Anterior cingulate cortex (tissue), 58 donors: Measurements from ENCODE around the gene IMPACT.

Experiments
- DNase-seq, 58 donors: peaks; one replicate each; lab custom pipeline; 2025; lab: John Stamatoyannopoulos, UW

The IMPACT gene

DNA sequence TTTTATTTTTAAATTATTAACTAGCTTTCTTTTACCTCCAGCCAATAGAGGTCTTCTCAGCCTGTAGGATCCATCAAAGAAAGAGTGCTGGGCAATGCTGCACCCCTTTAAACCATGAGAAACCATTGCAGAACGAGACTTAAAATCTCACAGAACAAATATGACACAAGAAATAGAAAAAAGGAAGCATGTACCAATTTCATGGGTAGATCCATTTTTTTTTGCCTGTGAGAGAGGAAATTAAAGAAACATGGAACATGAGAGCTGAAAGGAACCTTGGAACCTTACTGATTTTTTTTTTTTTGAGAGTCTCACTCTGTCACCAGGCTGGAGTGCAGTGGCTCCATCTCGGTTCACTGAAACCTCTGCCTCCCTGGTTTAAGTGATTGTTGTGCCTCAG, 47.9 kb downstream of the IMPACT start:
- DNase-seq, result no peak

GRCh38 chr18:24475926-24476589, 49.6 kb downstream of the IMPACT start:
- no peak for DNase-seq

DNA sequence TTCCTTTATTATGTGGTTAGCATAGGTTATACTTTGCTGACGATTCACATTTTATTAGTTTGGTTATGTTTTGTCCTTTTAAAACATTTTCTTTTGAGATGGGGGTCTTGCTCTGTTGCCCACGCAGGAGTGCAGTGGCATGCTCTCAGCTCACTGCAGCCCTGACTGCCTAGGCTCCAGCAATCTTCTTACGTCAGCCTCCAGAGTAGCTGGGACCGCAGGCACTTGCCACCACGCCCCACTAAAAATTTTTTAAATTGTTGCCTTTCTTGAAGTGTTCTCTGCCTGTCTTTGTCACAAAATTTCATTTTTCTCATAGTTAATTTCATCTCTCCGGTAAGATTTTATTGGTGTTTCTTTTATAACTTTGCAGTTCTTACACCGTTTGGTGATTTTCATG, 52.9 kb downstream of the IMPACT start:
- DNase-seq, result no peak

DNA sequence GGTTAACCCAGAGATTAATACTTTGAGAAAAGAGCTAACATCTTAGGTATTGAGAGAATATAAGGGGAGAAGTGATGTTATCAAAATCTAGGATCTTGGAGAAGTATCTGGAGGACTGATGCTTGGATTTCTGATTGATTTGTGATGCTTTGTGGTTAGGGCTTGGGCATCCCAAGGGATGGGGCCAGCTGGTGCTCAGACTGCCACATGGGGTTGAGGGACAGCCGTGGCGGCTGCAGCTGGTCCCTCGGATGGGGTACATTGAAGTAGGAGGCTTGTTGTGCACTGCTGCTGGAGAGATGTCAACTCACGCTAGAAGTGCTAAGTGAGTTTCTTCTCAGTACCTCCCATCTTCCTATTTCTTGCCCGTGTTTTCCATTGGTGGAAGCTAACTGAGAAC, 56.4 kb downstream of the IMPACT start:
- no peak for DNase-seq

GRCh38 chr18:24485681-24486080, 59.2 kb downstream of the IMPACT start:
- DNase-seq, result no peak

- no peak for DNase-seq
Measured at GRCh38 chr18:24486684-24487083, 60.2 kb downstream of the IMPACT start.

DNA sequence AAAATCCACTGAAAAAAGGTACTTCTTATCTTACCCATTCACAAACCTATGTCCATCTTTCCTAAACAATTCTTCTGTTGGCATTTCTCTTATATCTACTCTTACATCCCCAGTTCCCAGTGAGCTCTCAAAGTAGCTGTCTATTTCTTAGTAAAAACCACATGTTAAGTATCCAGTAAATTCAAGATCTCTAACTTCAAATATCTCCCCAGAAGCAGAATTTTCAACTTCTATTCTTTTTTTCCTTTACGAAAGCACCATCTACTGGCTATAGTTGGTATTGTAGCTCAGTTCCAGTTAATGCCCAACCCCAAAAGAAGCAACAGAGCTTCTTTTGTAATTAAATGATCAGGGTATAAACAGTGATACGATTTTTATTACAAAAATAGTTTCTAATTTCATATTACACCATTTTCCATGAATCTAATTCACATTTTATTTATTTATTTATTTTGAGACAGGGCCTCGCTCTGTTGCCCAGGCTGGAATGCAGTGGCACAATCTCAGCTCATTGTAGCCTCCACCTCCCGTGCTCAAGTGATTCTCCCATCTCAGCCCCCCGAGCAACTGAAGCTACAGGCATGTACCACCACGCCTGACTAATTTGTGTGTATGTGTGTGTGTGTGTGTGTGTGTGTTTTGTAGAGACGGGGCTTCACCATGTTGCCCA, 62.5 kb downstream of the IMPACT start:
- DNase-seq, result peak in 2 of 58 donors; percentile 14 to 35

GRCh38 chr18:24490539-24490938, 64.1 kb downstream of the IMPACT start:
- DNase-seq, result no peak

GRCh38 chr18:24491927-24492834, 65.7 kb downstream of the IMPACT start:
- no peak for DNase-seq

DNA sequence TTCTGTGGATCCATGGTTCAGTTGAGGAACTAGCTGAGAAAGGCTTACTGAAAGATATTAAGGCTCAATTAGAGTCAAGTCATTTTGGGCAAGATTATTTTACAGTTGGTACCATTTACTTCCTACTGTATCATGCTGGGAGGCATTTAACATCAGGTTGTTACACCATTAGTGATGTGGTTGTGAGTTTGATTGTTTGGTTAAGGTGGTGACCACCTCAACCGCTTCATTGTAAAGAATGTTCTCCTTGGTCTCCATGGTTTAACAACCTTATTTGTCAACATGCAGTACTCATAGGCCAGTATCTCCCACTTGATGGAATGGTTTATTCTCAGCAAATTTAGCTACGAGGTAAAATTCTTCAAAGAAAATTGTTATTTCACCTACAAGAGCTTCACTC, 68.1 kb downstream of the IMPACT start:
- no peak for DNase-seq

DNA sequence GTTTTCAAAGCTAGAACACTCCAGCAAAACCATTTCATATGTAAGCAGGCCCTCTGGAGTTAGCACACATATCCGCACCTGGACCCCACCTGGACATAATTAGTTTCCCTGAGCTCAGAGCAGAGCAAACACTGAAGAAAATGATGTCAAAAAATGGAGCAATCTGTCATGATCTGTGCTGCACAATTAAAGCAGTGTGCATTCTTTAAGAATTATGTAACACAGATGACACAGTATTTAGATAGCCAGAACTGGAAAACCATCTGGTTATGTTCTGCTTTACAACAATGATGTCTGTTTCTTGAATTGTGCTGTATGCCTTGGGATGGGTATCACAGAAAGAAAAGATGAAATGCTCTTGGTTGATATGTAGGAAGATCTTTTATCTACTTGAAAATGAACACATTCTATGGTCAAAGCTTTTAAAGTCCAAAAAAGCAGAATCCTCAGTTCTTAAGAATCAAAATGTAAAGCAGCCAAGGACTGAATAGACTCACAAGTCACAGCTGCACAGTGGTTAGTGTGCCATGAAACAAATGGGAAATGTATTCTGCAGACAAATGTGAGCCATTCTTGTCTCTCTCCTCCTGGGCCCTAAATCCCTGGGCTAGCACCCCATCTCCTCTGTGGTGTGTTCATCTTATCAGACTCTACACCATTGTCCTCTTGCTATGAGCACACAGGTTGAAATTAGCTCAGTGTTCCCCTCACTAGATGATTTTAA, 70.7 kb downstream of the IMPACT start:
- peak in 2 of 58 donors; percentile 13 to 47 for DNase-seq

GRCh38 chr18:24499814-24500213, 73.3 kb downstream of the IMPACT start:
- DNase-seq, result peak in 2 of 58 donors; percentile 17 to 19

DNA sequence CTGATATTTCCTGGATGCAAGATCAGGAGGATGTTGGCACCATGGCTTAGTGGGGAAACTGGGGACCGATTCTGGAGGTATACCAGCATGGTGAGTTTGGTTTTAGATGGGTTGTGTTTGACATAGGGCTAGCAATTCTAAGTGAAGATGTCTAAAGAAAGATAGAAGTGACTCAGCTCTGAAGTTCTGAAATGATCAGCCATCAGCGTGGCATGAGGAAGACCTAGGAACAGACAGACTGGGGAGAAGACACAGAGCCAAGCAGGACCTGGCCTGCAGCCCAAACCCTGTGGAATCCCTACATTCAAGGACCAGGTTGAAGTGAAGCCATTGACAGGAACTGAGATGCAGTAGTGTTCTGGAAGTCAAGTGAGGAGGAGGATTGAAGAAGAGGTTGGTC, 73.7 kb downstream of the IMPACT start:
- DNase-seq, result no peak

GRCh38 chr18:24500766-24501165, 74.3 kb downstream of the IMPACT start:
- no peak for DNase-seq

DNA sequence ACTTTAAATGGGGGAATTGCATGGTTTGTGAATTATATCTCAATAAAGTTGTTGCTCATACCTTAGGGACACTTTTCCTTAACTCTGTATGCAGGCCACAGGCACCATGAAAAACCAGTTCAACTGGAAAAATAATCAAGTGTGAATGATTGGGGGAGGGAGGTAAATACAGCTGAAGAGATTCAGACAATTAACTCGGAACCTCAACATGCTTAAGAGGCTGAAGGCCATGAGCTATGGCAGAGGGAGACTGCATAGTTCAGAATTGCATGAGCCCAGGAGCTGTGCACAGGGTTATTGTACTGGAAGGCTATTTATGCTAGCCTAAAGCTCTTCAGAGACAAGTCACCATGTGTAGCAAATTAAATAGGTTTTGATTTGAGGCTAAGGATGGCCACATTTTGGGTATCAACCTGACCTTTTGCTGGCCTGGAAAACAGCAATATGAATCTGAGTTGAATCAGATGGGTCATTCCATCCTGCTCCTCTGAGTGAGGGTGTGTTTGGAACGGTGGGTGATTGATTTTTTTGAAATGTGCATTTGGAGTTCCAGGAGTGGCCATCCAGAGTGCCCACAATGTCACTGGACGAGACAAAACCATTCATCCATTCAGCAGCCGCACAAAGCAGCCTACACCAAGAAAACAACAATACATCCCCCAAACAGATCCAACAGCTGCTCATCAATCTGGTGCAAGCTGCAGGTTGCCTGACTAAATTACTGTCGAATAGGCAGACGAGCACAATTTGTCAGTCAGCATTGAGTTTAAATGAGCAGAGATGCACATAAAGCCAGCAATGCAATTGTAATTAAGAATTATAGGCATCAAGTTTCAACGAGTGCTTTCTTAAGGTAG, 76.4 kb downstream of the IMPACT start:
- peak in 1 of 58 donors; percentile 25 for DNase-seq
